CD8-positive, alpha-beta memory T cell (primary cell): ENCODE data around the gene AZIN2. TPM values are rescaled to one million over a fixed set of nuclear protein-coding genes. Genes with fewer than 3 reads are reported as not detected.

ENCODE experiments used
- CTCF ChIA-PET: fragments of 350-600 bp; sonication (Branson Sonifier 250); formaldehyde crosslinking; loops from one replicate; lab custom pipeline; 2021; ENCODE audit warnings: antibody characterized with exemption; lab: Charles Lee
- POLR2A ChIA-PET: fragments of 350-600 bp; sonication (Branson Sonifier 250); formaldehyde crosslinking; loops from one replicate; lab custom pipeline; 2021; ENCODE audit warnings: antibody characterized with exemption; lab: Charles Lee
- DNase-seq, 5 donors: peaks; one replicate each; pipeline versions ENCODE4 v3.0.0 to v3.0.0-alpha.2; 2020 to 2022; ENCODE audit warnings: mixed read lengths in 1 of 5
- H3K27ac ChIP-seq: one replicate; pipeline ENCODE4 v1.7.0; 2013; ENCODE audit warnings: low read depth, mild to moderate bottlenecking, low read length, moderate library complexity
- H3K27me3 ChIP-seq: 2 replicates; pipeline ENCODE4 v1.7.0; 2013; ENCODE audit warnings: low read length, mild to moderate bottlenecking; ENCODE audit not compliant: insufficient read depth, poor library complexity, severe bottlenecking
- H3K36me3 ChIP-seq: 2 replicates; pipeline ENCODE4 v1.7.0; 2013; ENCODE audit warnings: mild to moderate bottlenecking, low read length, moderate library complexity; ENCODE audit not compliant: insufficient read depth
- H3K4me1 ChIP-seq: 2 replicates; pipeline ENCODE4 v1.7.0; 2013; ENCODE audit warnings: mild to moderate bottlenecking, low read length, moderate library complexity; ENCODE audit not compliant: insufficient read depth
- H3K4me3 ChIP-seq: 2 replicates; pipeline ENCODE4 v1.7.0; 2013; ENCODE audit warnings: mild to moderate bottlenecking, low read length
- H3K9me3 ChIP-seq: 2 replicates; pipeline ENCODE4 v1.7.0; 2013; ENCODE audit warnings: mild to moderate bottlenecking, low read length
- H3K27ac Mint-ChIP-seq, 8 donors: one replicate each; pipeline ENCODE4 v1.8.0; 2020 to 2021; ENCODE audit warnings: mixed read lengths in 8 of 8, mild to moderate bottlenecking in 6 of 8, inconsistent platforms in 3 of 8, moderate library complexity in 3 of 8
- H3K27me3 Mint-ChIP-seq, 2 donors: one replicate each; pipeline ENCODE4 v1.8.0; 2020 to 2021; ENCODE audit warnings: mixed read lengths in 2 of 2, mild to moderate bottlenecking in 1 of 2, moderate library complexity in 1 of 2
- H3K36me3 Mint-ChIP-seq, 3 donors: one replicate each; pipeline ENCODE4 v1.8.0; 2020 to 2021; ENCODE audit warnings: mixed read lengths in 3 of 3, inconsistent platforms in 1 of 3, mild to moderate bottlenecking in 1 of 3
- H3K4me1 Mint-ChIP-seq, 3 donors: one replicate each; pipeline ENCODE4 v1.8.0; 2020 to 2021; ENCODE audit warnings: mixed read lengths in 3 of 3, inconsistent platforms in 1 of 3, mild to moderate bottlenecking in 1 of 3
- H3K4me3 Mint-ChIP-seq, 7 donors: one replicate each; pipeline ENCODE4 v1.8.0; 2020 to 2021; ENCODE audit warnings: mixed read lengths in 7 of 7, mild to moderate bottlenecking in 6 of 7, moderate library complexity in 4 of 7, inconsistent platforms in 2 of 7
- H3K9me3 Mint-ChIP-seq, 5 donors: one replicate each; pipeline ENCODE4 v1.8.0; 2020 to 2022; ENCODE audit warnings: mixed read lengths in 5 of 5, mild to moderate bottlenecking in 3 of 5, moderate library complexity in 2 of 5, inconsistent platforms in 1 of 5
- polyA plus RNA-seq: library from polyadenylated mRNA; unstranded; fragments of 300-500 nt; fragmentation: Illumina TruSeq; gene quantifications from one replicate; pipeline ENCODE4 v1.2.3, GENCODE V29; 2021
- total RNA-seq, 2 experiments: library from RNA; stranded (reverse); gene quantifications; one replicate each; pipeline ENCODE4 v1.2.3, GENCODE V29; 2021

Gene AZIN2
- total and polyA plus RNA-seq, 3 experiments from 2014 or later = 2.1 to 4.9 (median 2.5) TPM

- Histone ChIP-seq H3K27ac (peak overlapping the region; percentile 35), H3K36me3 (no peaks in the 10 kb centered on the region), H3K4me1 (peaks cover 15% of the 10 kb centered on the region), H3K27me3 (no peaks in the 10 kb centered on the region), H3K9me3 (no peaks in the 10 kb centered on the region), H3K4me3 (peak overlapping the region; percentile 71)
- DNase-seq = no peak
- no peaks in the 10 kb centered on the region for H3K9me3 Mint-ChIP-seq
- peaks cover 0 to 3% (median 0%) of the 10 kb centered on the region in 3 donors for H3K36me3 Mint-ChIP-seq
- H3K27ac Mint-ChIP-seq = peak overlapping the region; percentile 38 to 98 (median 84)
- peaks cover 17 to 33% (median 28%) of the 10 kb centered on the region in 3 donors for H3K4me1 Mint-ChIP-seq
- peak overlapping the region; percentile 82 to 93 (median 87) for H3K4me3 Mint-ChIP-seq
- ChIA-PET CTCF (interaction anchor here (1.2 to 1.8 kb wide), 3 partner anchors 15 to 47 kb away, joined by 3 to 11 read pairs (median 3); no protein-coding TSS in a partner anchor), POLR2A (interaction anchor here (0.8 to 2.6 kb wide), 3 partner anchors 18 to 101 kb away, joined by 3 to 17 read pairs (median 4); partner anchors contain the start of gene TRIM62)
- peaks cover 0 to 4% of the 10 kb centered on the region in 2 donors for H3K27me3 Mint-ChIP-seq
Observed at GRCh38 chr1:33080373-33080772, 580 bp upstream of the AZIN2 start.

DNA sequence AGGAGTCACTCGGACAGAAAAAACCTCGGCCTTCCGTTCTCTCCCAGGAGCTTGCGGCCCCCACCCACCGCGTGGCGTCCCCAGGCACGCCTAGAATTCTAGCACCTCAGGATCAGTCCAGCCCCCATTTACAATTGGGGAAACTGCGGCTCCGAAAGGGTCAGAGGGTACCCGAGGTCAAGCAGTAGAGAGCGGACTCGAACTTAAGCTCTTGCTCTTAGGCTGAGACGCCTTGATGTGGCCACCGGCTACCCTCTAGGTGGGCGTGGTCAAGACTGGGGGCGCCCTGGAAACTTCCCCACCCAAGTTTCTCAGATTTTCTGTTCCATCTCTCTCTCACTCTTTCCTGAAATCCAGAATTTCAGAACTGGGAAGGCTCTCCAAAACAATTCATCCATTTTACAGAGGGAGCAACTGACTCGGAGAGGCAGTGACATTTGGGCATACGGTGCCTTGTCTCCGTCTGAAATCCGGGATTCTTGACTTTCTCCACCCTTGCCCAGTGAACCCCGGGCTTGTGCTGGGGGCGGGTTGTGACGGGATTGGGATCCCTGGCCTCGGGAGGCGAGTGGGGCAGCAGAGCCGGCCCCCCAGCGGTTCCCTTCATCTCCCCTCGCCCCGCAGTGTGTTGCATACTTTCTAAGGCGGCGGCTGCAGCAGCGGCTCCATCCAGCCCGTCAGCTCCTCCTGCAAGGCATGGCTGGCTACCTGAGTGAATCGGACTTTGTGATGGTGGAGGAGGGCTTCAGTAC, 777 bp downstream of the AZIN2 start:
- peaks cover 15% of the 10 kb centered on the region for H3K4me1 ChIP-seq
- Mint-ChIP-seq H3K4me3 (peak overlapping the region; percentile 82 to 93 (median 87)), H3K9me3 (no peaks in the 10 kb centered on the region), H3K36me3 (peaks cover 0 to 3% (median 0%) of the 10 kb centered on the region in 3 donors), H3K27ac (peak overlapping the region in 7 of 8 donors; percentile 66 to 85 (median 80)), H3K27me3 (peaks cover 0 to 4% of the 10 kb centered on the region in 2 donors), H3K4me1 (peaks cover 17 to 41% (median 28%) of the 10 kb centered on the region in 3 donors)
- no peaks in the 10 kb centered on the region for H3K27me3 ChIP-seq
- no peaks in the 10 kb centered on the region for H3K36me3 ChIP-seq
- peak in 2 of 5 donors; percentile 9 to 12 for DNase-seq
- peak overlapping the region; percentile 35 for H3K27ac ChIP-seq
- POLR2A ChIA-PET = interaction anchor here (0.6 to 2.6 kb wide), 2 partner anchors 45 to 101 kb away, joined by 7 to 17 read pairs; no protein-coding TSS in a partner anchor
- H3K9me3 ChIP-seq = no peaks in the 10 kb centered on the region
- CTCF ChIA-PET = interaction anchor here (0.8 to 6.2 kb wide), 5 partner anchors 14 to 148 kb away, joined by 3 to 33 read pairs (median 4); no protein-coding TSS in a partner anchor
- peak overlapping the region; percentile 71 for H3K4me3 ChIP-seq

- POLR2A ChIA-PET = interaction anchor here (0.6 to 2.6 kb wide), 4 partner anchors 17 to 821 kb away, joined by 3 to 17 read pairs (median 6); no protein-coding TSS in a partner anchor
- H3K27ac Mint-ChIP-seq = peak overlapping the region in 7 of 8 donors; percentile 1 to 74 (median 48)
- H3K4me3 Mint-ChIP-seq = peak overlapping the region; percentile 33 to 93 (median 86)
Observed at GRCh38 chr1:33082575-33083108, 1.7 kb downstream of the AZIN2 start.

GRCh38 chr1:33085332-33085731, 4.4 kb downstream of the AZIN2 start:
- no peak overlapping the region for H3K4me3 ChIP-seq
- Mint-ChIP-seq H3K4me1 (peaks cover 30 to 61% (median 44%) of the 10 kb centered on the region in 3 donors), H3K36me3 (peaks cover 0 to 3% (median 0%) of the 10 kb centered on the region in 3 donors), H3K9me3 (no peaks in the 10 kb centered on the region), H3K27me3 (peaks cover 0 to 4% of the 10 kb centered on the region in 2 donors), H3K4me3 (no peak overlapping the region), H3K27ac (peak overlapping the region in 1 of 8 donors; percentile 43)
- ChIA-PET CTCF (interaction anchor here (1.6 to 6.2 kb wide), 3 partner anchors 10 to 64 kb away, joined by 3 to 33 read pairs (median 14); no protein-coding TSS in a partner anchor), POLR2A (interaction anchor here (0.6 kb wide), 1 partner anchor 371 kb away, joined by 3 read pairs; no protein-coding TSS in a partner anchor)
- no peaks in the 10 kb centered on the region for H3K9me3 ChIP-seq
- no peaks in the 10 kb centered on the region for H3K36me3 ChIP-seq
- no peaks in the 10 kb centered on the region for H3K27me3 ChIP-seq
- no peak overlapping the region for H3K27ac ChIP-seq
- peaks cover 28% of the 10 kb centered on the region for H3K4me1 ChIP-seq
- no peak for DNase-seq

More at GRCh38 chr1:33082575-33083108, 1.7 kb downstream of the AZIN2 start:
- Mint-ChIP-seq H3K27me3 (peaks cover 0 to 4% of the 10 kb centered on the region in 2 donors), H3K4me1 (peaks cover 17 to 45% (median 29%) of the 10 kb centered on the region in 3 donors), H3K9me3 (no peaks in the 10 kb centered on the region), H3K36me3 (peaks cover 0 to 3% (median 0%) of the 10 kb centered on the region in 3 donors)
- no peak for DNase-seq
- Histone ChIP-seq H3K27me3 (no peaks in the 10 kb centered on the region), H3K36me3 (no peaks in the 10 kb centered on the region), H3K4me1 (peaks cover 18% of the 10 kb centered on the region), H3K27ac (no peak overlapping the region), H3K9me3 (no peaks in the 10 kb centered on the region), H3K4me3 (no peak overlapping the region)
- CTCF ChIA-PET = interaction anchor here (1.5 to 6.2 kb wide), 2 partner anchors 13 to 232 kb away, joined by 3 to 33 read pairs; no protein-coding TSS in a partner anchor

- H3K27me3 Mint-ChIP-seq = no peaks in the 10 kb centered on the region
- ChIA-PET CTCF (interaction anchor here (0.6 to 6.2 kb wide), 8 partner anchors 9 to 211 kb away, joined by 3 to 33 read pairs (median 4); no protein-coding TSS in a partner anchor), POLR2A (no interaction called here)
- H3K4me3 Mint-ChIP-seq = peak overlapping the region in 1 of 7 donors; percentile 32
- peaks cover 0 to 2% (median 0%) of the 10 kb centered on the region in 3 donors for H3K36me3 Mint-ChIP-seq
- Histone ChIP-seq H3K9me3 (no peaks in the 10 kb centered on the region), H3K36me3 (no peaks in the 10 kb centered on the region), H3K27ac (no peak overlapping the region), H3K4me1 (peaks cover 22% of the 10 kb centered on the region), H3K27me3 (no peaks in the 10 kb centered on the region), H3K4me3 (no peak overlapping the region)
- no peaks in the 10 kb centered on the region for H3K9me3 Mint-ChIP-seq
- peak in 2 of 5 donors; percentile 11 to 58 for DNase-seq
- H3K4me1 Mint-ChIP-seq = peaks cover 24 to 53% (median 39%) of the 10 kb centered on the region in 3 donors
- H3K27ac Mint-ChIP-seq = peak overlapping the region in 3 of 8 donors; percentile 30 to 78 (median 34)
Observed at GRCh38 chr1:33086384-33086850, 5.5 kb downstream of the AZIN2 start.

DNA sequence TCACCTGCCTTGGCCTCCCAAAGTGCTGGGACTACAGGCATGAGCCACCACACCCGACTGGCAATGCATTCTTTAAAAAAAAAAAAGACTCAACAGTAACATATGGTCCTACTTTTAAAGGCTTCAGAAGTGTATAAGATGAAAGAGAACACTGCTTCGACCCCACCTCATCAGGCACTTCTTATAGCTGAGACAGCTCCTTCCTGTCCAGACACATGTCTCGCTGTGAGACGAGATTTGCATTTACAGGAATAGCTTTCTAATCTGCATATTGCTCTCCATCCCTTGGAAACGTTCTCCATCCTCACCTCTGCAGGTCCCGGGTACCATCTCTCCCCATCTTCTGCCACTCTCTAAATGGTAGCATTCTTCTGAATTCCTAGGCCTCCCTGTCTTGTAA, 6.7 kb downstream of the AZIN2 start:
- no peak overlapping the region for H3K27ac ChIP-seq
- no peaks in the 10 kb centered on the region for H3K9me3 ChIP-seq
- H3K4me3 ChIP-seq = no peak overlapping the region
- DNase-seq = no peak
- ChIA-PET CTCF (interaction anchor here (1.2 to 6.2 kb wide), 3 partner anchors 8 to 155 kb away, joined by 3 to 33 read pairs (median 3); no protein-coding TSS in a partner anchor), POLR2A (interaction anchor here (1.2 kb wide), 1 partner anchor 12 kb away, joined by 4 read pairs; no protein-coding TSS in a partner anchor)
- Mint-ChIP-seq H3K4me3 (no peak overlapping the region), H3K27ac (peak overlapping the region; percentile 15 to 85 (median 74)), H3K9me3 (no peaks in the 10 kb centered on the region), H3K36me3 (peaks cover 0 to 2% (median 0%) of the 10 kb centered on the region in 3 donors), H3K27me3 (no peaks in the 10 kb centered on the region), H3K4me1 (peaks cover 18 to 41% (median 28%) of the 10 kb centered on the region in 3 donors)
- H3K36me3 ChIP-seq = no peaks in the 10 kb centered on the region
- H3K4me1 ChIP-seq = peaks cover 17% of the 10 kb centered on the region
- no peaks in the 10 kb centered on the region for H3K27me3 ChIP-seq
